Large intestine (tissue), 3 donors: Measurements from ENCODE around the gene CARS2. TPM values are rescaled to one million over a fixed set of nuclear protein-coding genes. Genes with fewer than 3 reads are reported as not detected.

ENCODE experiments used
- DNase-seq, 2 donors: peaks; one replicate each; pipeline versions ENCODE4 v3.0.0 to v3.0.0-alpha.2; 2013
- H3K27ac ChIP-seq: one replicate; pipeline ENCODE4 v1.5.1; 2013; ENCODE audit warnings: low read length
- H3K27me3 ChIP-seq: 2 replicates; pipeline ENCODE4 v1.6.1; 2013; ENCODE audit warnings: low read length; ENCODE audit not compliant: control insufficient read depth, insufficient read depth
- H3K36me3 ChIP-seq: 2 replicates; pipeline ENCODE4 v1.6.1; 2013; ENCODE audit warnings: low read length; ENCODE audit not compliant: control insufficient read depth, insufficient read depth
- H3K4me1 ChIP-seq: one replicate; pipeline ENCODE4 v1.6.1; 2013; ENCODE audit warnings: low read length; ENCODE audit not compliant: control insufficient read depth, insufficient read depth
- H3K4me3 ChIP-seq: one replicate; pipeline ENCODE4 v1.5.1; 2013; ENCODE audit warnings: low read length
- H3K9me3 ChIP-seq: one replicate; pipeline ENCODE4 v1.6.1; 2013; ENCODE audit warnings: mild to moderate bottlenecking, low read depth, low read length, moderate library complexity; ENCODE audit not compliant: control insufficient read depth
- WGBS: methylation state at CpG from one replicate; pipeline ENCODE4 v1.1.5; 2013; ENCODE audit warnings: low lambda C conversion rate; ENCODE audit not compliant: insufficient coverage; 5-methylcytosine and 5-hydroxymethylcytosine counted together
- polyA plus RNA-seq: library from polyadenylated mRNA; unstranded; fragments of 120-200 nt; gene quantifications from one replicate; pipeline ENCODE4 v1.2.1, GENCODE V29; 2013

CARS2 gene
- polyA plus RNA-seq, 1 donor, result 88.6 TPM

- Histone ChIP-seq H3K27ac (no peak overlapping the region), H3K36me3 (peaks cover 57% of the 10 kb centered on the region), H3K9me3 (no peaks in the 10 kb centered on the region), H3K27me3 (no peaks in the 10 kb centered on the region), H3K4me3 (no peak overlapping the region), H3K4me1 (peaks cover 7% of the 10 kb centered on the region)
- no peak for DNase-seq
- WGBS, result 80% methylated on average over 1 of the region's 10 CpGs
Measured at GRCh38 chr13:110630566-110631119, 75.3 kb downstream of the CARS2 start.

GRCh38 chr13:110629735-110630134 is 76.2 kb downstream of the CARS2 start:
- no peak overlapping the region for H3K4me3 ChIP-seq
- no CpG with 5 or more reads among the region's 7 CpGs for WGBS
- no peaks in the 10 kb centered on the region for H3K9me3 ChIP-seq
- no peak for DNase-seq
- peaks cover 16% of the 10 kb centered on the region for H3K4me1 ChIP-seq
- peaks cover 56% of the 10 kb centered on the region for H3K36me3 ChIP-seq
- no peaks in the 10 kb centered on the region for H3K27me3 ChIP-seq
- H3K27ac ChIP-seq, result no peak overlapping the region

GRCh38 chr13:110628952-110629701 is 76.8 kb downstream of the CARS2 start:
- Histone ChIP-seq H3K4me3 (no peak overlapping the region), H3K27ac (no peak overlapping the region), H3K27me3 (no peaks in the 10 kb centered on the region), H3K4me1 (peaks cover 16% of the 10 kb centered on the region), H3K9me3 (no peaks in the 10 kb centered on the region), H3K36me3 (peaks cover 55% of the 10 kb centered on the region)
- no CpG with 5 or more reads among the region's 19 CpGs for WGBS
- DNase-seq, result no peak

GRCh38 chr13:110628477-110628793 is 77.5 kb downstream of the CARS2 start:
- DNase-seq, result no peak
- Histone ChIP-seq H3K27ac (no peak overlapping the region), H3K27me3 (no peaks in the 10 kb centered on the region), H3K36me3 (peaks cover 53% of the 10 kb centered on the region), H3K4me1 (peaks cover 16% of the 10 kb centered on the region), H3K4me3 (no peak overlapping the region), H3K9me3 (no peaks in the 10 kb centered on the region)
- WGBS, result 95% methylated on average over 4 of the region's 13 CpGs

GRCh38 chr13:110627761-110628476 is 78.0 kb downstream of the CARS2 start:
- no peaks in the 10 kb centered on the region for H3K9me3 ChIP-seq
- DNase-seq, result no peak
- H3K27ac ChIP-seq, result no peak overlapping the region
- WGBS, result no CpG with 5 or more reads among the region's 12 CpGs
- peaks cover 16% of the 10 kb centered on the region for H3K4me1 ChIP-seq
- no peak overlapping the region for H3K4me3 ChIP-seq
- peaks cover 58% of the 10 kb centered on the region for H3K36me3 ChIP-seq
- H3K27me3 ChIP-seq, result no peaks in the 10 kb centered on the region

- no peak for DNase-seq
- peaks cover 62% of the 10 kb centered on the region for H3K36me3 ChIP-seq
- H3K27me3 ChIP-seq, result no peaks in the 10 kb centered on the region
- no peak overlapping the region for H3K27ac ChIP-seq
- no peak overlapping the region for H3K4me3 ChIP-seq
- H3K4me1 ChIP-seq, result peaks cover 16% of the 10 kb centered on the region
- no peaks in the 10 kb centered on the region for H3K9me3 ChIP-seq
- no CpG with 5 or more reads among the region's 8 CpGs for WGBS
Measured at GRCh38 chr13:110627351-110627750, 78.6 kb downstream of the CARS2 start.

- DNase-seq, result no peak
- no CpG with 5 or more reads among the region's 9 CpGs for WGBS
- peaks cover 61% of the 10 kb centered on the region for H3K36me3 ChIP-seq
- H3K27me3 ChIP-seq, result no peaks in the 10 kb centered on the region
- no peaks in the 10 kb centered on the region for H3K9me3 ChIP-seq
- no peak overlapping the region for H3K4me3 ChIP-seq
- H3K4me1 ChIP-seq, result peaks cover 16% of the 10 kb centered on the region
- peak overlapping the region; percentile 77 for H3K27ac ChIP-seq
Measured at GRCh38 chr13:110626521-110626920, 79.4 kb downstream of the CARS2 start.

GRCh38 chr13:110625771-110626321 is 80.1 kb downstream of the CARS2 start:
- H3K4me1 ChIP-seq, result peaks cover 16% of the 10 kb centered on the region
- H3K4me3 ChIP-seq, result no peak overlapping the region
- H3K9me3 ChIP-seq, result no peaks in the 10 kb centered on the region
- WGBS, result no CpG with 5 or more reads among the region's 19 CpGs
- no peaks in the 10 kb centered on the region for H3K27me3 ChIP-seq
- H3K27ac ChIP-seq, result peak overlapping the region; percentile 77
- H3K36me3 ChIP-seq, result peaks cover 55% of the 10 kb centered on the region
- peak; percentile 88 to 91 for DNase-seq

- no peak for DNase-seq
- Histone ChIP-seq H3K36me3 (peaks cover 53% of the 10 kb centered on the region), H3K4me1 (peaks cover 16% of the 10 kb centered on the region), H3K9me3 (no peaks in the 10 kb centered on the region), H3K4me3 (no peak overlapping the region), H3K27me3 (no peaks in the 10 kb centered on the region), H3K27ac (peak overlapping the region; percentile 77)
- no CpG with 5 or more reads among the region's 41 CpGs for WGBS
Measured at GRCh38 chr13:110624766-110625756, 80.9 kb downstream of the CARS2 start.

- DNase-seq, result no peak
- peaks cover 19% of the 10 kb centered on the region for H3K4me1 ChIP-seq
- H3K36me3 ChIP-seq, result peaks cover 27% of the 10 kb centered on the region
- no peaks in the 10 kb centered on the region for H3K27me3 ChIP-seq
- H3K9me3 ChIP-seq, result no peaks in the 10 kb centered on the region
- H3K27ac ChIP-seq, result no peak overlapping the region
- no peak overlapping the region for H3K4me3 ChIP-seq
- 80% methylated on average over 1 of the region's 2 CpGs for WGBS
Measured at GRCh38 chr13:110620596-110620995, 85.3 kb downstream of the CARS2 start.
